Kidney epithelial cell (primary cell): ENCODE measurements around the gene HK3. TPM values are rescaled to one million over a fixed set of nuclear protein-coding genes. Genes with fewer than 3 reads are reported as not detected.

ENCODE experiments used
- DNase-seq: peaks from one replicate; pipeline ENCODE4 v3.0.0-alpha.2; 2010; ENCODE audit warnings: low read depth
- H3K27me3 ChIP-seq: 2 replicates; pipeline ENCODE4 v1.6.0; 2011; ENCODE audit warnings: low read length; ENCODE audit not compliant: control insufficient read depth, insufficient read depth
- H3K36me3 ChIP-seq: 2 replicates; pipeline ENCODE4 v1.5.1; 2011; ENCODE audit warnings: low read length; ENCODE audit not compliant: control insufficient read depth, insufficient read depth
- H3K4me3 ChIP-seq: 2 replicates; pipeline ENCODE4 v1.5.1; 2011; ENCODE audit warnings: low read depth, mild to moderate bottlenecking, control low read depth, low read length
- total RNA-seq: library from RNA; depleted of rRNA; stranded (reverse); fragments of >200 nt; gene quantifications from 2 replicates; pipeline ENCODE4 v1.2.3, GENCODE V29; 2015
- TF ChIP-seq, protein P1 (sequence below): IDR thresholded peaks from 2 replicates; pipeline ENCODE4 v1.5.1; 2011; ENCODE audit warnings: mild to moderate bottlenecking, moderate library complexity, low read length, control low read depth, inconsistent platforms; ENCODE audit not compliant: insufficient read depth, poor library complexity, severe bottlenecking

Gene HK3
- total RNA-seq, 1 donor from 2014 or later = 0.04 TPM

DNA sequence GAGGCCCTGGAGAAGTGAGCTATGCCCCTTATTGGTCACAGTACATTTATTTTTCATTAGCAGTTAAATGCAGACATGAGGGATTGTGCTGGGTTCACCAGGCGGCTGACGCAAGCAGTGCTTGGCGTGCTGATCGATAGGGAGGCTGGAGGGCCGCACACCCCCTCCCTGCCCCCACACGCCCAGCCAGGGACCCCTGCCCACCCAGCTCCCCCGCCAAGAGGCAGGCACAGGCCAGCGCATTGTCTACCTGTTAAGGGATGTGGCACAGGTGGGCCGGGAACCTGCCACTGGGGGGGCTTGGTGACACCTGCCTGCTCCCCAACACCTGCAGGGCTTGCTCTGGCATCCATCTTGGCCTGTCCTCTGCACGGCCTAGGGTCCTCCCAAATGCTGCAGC, 39.2 kb downstream of the HK3 start:
- no peak overlapping the region for H3K4me3 ChIP-seq
- H3K27me3 ChIP-seq = peaks cover 58% of the 10 kb centered on the region
- TF ChIP-seq, protein P1, sequence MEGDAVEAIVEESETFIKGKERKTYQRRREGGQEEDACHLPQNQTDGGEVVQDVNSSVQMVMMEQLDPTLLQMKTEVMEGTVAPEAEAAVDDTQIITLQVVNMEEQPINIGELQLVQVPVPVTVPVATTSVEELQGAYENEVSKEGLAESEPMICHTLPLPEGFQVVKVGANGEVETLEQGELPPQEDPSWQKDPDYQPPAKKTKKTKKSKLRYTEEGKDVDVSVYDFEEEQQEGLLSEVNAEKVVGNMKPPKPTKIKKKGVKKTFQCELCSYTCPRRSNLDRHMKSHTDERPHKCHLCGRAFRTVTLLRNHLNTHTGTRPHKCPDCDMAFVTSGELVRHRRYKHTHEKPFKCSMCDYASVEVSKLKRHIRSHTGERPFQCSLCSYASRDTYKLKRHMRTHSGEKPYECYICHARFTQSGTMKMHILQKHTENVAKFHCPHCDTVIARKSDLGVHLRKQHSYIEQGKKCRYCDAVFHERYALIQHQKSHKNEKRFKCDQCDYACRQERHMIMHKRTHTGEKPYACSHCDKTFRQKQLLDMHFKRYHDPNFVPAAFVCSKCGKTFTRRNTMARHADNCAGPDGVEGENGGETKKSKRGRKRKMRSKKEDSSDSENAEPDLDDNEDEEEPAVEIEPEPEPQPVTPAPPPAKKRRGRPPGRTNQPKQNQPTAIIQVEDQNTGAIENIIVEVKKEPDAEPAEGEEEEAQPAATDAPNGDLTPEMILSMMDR = no peak
- no peak for DNase-seq
- H3K36me3 ChIP-seq = no peaks in the 10 kb centered on the region

DNA sequence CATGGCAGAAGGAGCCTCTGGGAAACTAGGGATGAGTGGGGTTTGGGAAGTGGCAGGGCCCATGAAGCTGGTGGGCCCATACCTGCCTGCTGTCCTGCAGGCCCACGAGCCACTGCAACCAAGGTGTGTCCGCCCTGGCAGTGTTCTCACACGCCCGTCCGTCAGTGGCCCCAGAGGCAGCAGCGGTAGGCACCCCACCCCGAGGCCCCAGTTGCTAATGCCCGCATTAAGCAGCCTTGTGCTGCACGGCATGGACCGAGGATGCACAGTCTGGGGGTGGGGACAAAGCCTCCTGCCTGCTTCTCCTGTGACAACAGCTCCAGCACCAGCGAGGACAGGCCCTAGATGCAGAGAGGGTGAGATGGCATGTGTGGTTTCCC, 41.3 kb downstream of the HK3 start:
- Histone ChIP-seq H3K27me3 (peaks cover 47% of the 10 kb centered on the region), H3K36me3 (no peaks in the 10 kb centered on the region), H3K4me3 (no peak overlapping the region)
- no peak for DNase-seq
- TF ChIP-seq, protein P1 = no peak

DNA sequence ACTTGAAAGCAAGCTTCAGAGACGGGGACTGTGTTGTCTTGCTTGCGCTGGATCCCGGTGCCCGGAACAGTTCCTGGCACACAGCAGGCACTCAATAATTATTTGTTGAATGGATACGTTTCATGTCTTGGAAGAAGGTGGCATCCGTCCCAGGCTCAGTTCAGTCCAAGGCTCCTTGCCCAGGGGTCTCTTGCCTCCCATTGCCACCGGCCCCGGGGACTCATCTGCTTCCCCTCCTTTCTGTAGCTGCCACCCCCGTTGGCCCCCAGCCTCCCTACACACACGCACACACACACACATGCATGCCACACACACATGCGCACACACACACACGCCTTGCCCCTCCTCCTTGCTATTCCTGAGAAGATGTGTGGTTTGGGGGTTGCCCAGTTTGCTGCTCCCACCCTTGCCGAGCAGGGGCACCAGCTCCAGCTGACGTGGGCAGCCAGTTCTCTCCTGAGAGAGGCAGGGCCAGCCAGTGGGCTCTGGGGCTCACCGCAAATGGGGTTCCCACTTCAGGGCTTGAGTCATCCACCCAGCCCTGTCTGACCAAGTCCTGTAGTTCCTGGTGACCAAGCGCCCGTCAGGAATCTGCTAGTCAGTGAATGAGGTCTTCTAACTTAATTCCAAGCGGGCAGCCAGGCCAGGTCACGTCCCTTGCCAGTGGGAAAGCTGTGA, 41.8 kb downstream of the HK3 start:
- no peaks in the 10 kb centered on the region for H3K36me3 ChIP-seq
- TF ChIP-seq, protein P1 = no peak
- peaks cover 43% of the 10 kb centered on the region for H3K27me3 ChIP-seq
- no peak overlapping the region for H3K4me3 ChIP-seq
- DNase-seq = no peak

DNA sequence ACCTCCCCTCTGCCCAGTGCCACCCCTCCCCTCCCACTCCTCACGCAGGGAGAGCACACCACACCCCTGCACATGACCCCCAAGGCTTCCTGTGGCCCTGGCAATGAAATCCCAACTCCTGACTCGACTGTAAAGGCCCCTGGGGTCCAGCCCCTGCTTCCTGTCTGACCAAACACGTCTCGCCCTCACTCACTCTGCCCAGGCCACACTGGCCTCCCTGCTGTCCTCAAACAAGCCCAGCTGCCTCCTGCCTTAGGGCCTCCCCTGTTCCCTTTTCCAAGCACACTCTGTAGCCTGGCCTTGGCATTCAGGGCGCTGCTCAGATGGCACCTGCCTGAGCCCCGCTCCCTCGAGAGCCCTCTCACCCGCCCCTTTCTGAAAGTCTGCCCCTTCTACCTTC, 42.4 kb downstream of the HK3 start:
- TF ChIP-seq, protein P1 = no peak
- Histone ChIP-seq H3K4me3 (no peak overlapping the region), H3K27me3 (peaks cover 37% of the 10 kb centered on the region), H3K36me3 (no peaks in the 10 kb centered on the region)
- DNase-seq = no peak

DNA sequence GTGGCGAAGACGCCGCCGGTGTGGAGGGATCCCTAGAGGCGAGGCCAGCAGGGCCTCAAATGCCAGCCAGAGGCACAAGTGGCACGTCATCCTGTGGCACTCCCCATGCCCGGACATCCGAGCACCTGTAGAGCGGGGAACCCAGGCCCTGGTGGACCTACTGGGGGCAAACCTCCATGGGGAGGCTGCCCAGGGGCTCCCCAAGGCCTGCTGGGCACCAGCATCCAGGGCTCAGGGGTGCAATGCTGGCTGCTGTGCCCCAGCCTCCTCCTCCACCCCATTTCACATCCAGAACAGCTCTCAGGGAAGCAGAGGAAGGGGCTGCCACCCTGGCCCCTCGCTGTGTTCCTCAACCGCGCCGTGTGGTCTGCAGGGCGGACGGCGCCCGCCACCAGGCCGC, 43.5 kb downstream of the HK3 start:
- no peak for DNase-seq
- Histone ChIP-seq H3K36me3 (no peaks in the 10 kb centered on the region), H3K4me3 (no peak overlapping the region), H3K27me3 (peaks cover 31% of the 10 kb centered on the region)
- TF ChIP-seq, protein P1 = no peak

DNA sequence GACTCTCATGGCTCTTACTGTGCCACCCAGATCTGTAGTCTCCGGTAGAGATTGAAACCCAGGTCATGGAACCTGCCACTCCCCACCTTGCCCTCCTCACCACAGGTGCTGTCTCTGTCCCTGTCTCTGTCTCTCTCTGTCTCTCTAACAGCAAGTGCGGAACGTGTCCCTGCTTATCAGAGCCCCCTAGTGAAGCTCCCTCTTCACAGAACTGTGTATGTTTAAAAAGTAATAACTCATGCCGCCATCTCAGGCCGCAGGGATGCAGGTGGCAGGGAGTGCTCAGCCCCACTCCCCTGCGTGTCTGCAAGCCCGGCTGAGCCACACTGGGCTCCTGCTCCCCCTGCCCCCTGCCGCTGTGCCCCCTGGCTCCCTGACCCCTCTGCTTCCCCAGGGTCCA, 45.0 kb downstream of the HK3 start:
- TF ChIP-seq, protein P1 = no peak
- Histone ChIP-seq H3K27me3 (peaks cover 27% of the 10 kb centered on the region), H3K36me3 (no peaks in the 10 kb centered on the region), H3K4me3 (no peak overlapping the region)
- DNase-seq = no peak
